Mucosa of descending colon (tissue), 3 donors: Measurements from ENCODE around the gene AP5B1. TPM values are rescaled to one million over a fixed set of nuclear protein-coding genes. Genes with fewer than 3 reads are reported as not detected.
A peak's percentile ranks its signal among the peaks of the same experiment; 100 is the strongest.

Experiments
- ATAC-seq: fragments of 200-7000 bp; cut with Tn5 transposase; one replicate; pipeline ENCODE4 v1.9.1; 2020; ENCODE audit warnings: mild to moderate bottlenecking, moderate library complexity
- DNase-seq, 3 donors: peaks; one replicate each; pipeline ENCODE4 v3.0.0-alpha.2; 2020
- H3K36me3 ChIP-seq: fragments of 200-600 bp; one replicate; pipeline ENCODE4 v1.8.0; 2021; ENCODE audit warnings: low read depth, mild to moderate bottlenecking
- H3K4me1 ChIP-seq: fragments of 200-600 bp; one replicate; pipeline ENCODE4 v1.8.0; 2021; ENCODE audit warnings: low read depth, mild to moderate bottlenecking
- H3K4me3 ChIP-seq: fragments of 200-600 bp; one replicate; pipeline ENCODE4 v1.8.0; 2021; ENCODE audit warnings: mild to moderate bottlenecking
- H3K9me3 ChIP-seq: fragments of 200-600 bp; one replicate; pipeline ENCODE4 v1.8.0; 2021; ENCODE audit warnings: mild to moderate bottlenecking
- intact Hi-C, 2 donors: fragments of 100-400 bp; cut with DNase I in 1 of 2; cut with micrococcal nuclease in 1 of 2; formaldehyde crosslinking; loops; one replicate each; pipeline versions ENCODE4 v1.11.0 to v1.11.1; 2022; cut with DNase I, micrococcal nuclease
- total RNA-seq, 3 donors: library from RNA; stranded (reverse); fragmentation: NEBNext Ultra II Directional in 2 of 3; extraction: Animal tissue kit (Norgen Biotek cat#: 25700) in 2 of 3; gene quantifications; one replicate each; pipeline versions ENCODE4 v1.2.1 to v1.2.4, GENCODE V29; 2021 to 2023
- TF ChIP-seq, protein P1 (sequence below): fragments of 200-600 bp; IDR thresholded peaks from one replicate; pipeline ENCODE4 v1.8.0; 2022; ENCODE audit warnings: antibody characterized with exemption, mild to moderate bottlenecking
- donor health status: DM: no; HTN: no; CAD: no; lungs with moderate emphysema.
- donor health status: DM: no; HTN: no; CAD: no.
- donor health status: DM: no; HTN: yes; CAD: no.

The AP5B1 gene
- total RNA-seq, 3 donors from 2014 or later = 21.2 to 21.8 (median 21.3) TPM

DNA sequence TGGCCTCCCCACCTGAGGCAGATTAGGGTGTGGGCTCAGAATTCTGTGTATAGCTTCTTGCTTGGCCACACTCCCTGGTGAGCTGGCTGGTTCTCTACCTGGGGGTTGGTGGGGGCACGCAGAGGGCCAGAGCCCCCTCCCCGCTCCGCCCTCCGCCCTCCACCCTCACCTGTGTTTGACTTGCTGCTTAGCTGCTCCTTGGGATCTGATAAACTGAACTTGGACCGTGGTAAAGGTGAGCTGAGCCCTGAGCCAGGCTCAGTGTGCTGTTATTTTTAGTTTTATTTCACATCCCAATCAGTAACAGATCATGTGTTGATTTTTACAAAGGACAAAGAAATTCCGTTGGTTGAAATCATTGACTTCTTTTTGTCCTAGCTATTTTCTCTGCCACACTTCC is 8.0 kb upstream of the AP5B1 start:
- H3K4me1 ChIP-seq = peaks cover 47% of the 10 kb centered on the region
- H3K36me3 ChIP-seq = no peaks in the 10 kb centered on the region
- ATAC-seq = no peak
- TF ChIP-seq, protein P1, sequence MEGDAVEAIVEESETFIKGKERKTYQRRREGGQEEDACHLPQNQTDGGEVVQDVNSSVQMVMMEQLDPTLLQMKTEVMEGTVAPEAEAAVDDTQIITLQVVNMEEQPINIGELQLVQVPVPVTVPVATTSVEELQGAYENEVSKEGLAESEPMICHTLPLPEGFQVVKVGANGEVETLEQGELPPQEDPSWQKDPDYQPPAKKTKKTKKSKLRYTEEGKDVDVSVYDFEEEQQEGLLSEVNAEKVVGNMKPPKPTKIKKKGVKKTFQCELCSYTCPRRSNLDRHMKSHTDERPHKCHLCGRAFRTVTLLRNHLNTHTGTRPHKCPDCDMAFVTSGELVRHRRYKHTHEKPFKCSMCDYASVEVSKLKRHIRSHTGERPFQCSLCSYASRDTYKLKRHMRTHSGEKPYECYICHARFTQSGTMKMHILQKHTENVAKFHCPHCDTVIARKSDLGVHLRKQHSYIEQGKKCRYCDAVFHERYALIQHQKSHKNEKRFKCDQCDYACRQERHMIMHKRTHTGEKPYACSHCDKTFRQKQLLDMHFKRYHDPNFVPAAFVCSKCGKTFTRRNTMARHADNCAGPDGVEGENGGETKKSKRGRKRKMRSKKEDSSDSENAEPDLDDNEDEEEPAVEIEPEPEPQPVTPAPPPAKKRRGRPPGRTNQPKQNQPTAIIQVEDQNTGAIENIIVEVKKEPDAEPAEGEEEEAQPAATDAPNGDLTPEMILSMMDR = no peak
- H3K9me3 ChIP-seq = no peaks in the 10 kb centered on the region
- H3K4me3 ChIP-seq = no peak overlapping the region
- DNase-seq = peak in 2 of 3 donors; percentile 35 to 57
- intact Hi-C loops = no loop called here

- intact Hi-C loops = no loop called here
- ATAC-seq (peak; percentile 58), DNase-seq (peak; percentile 87 to 97 (median 91))
- TF ChIP-seq, protein P1 = no peak
- peak overlapping the region; percentile 64 for H3K4me3 ChIP-seq
- H3K36me3 ChIP-seq = no peaks in the 10 kb centered on the region
- no peaks in the 10 kb centered on the region for H3K9me3 ChIP-seq
- H3K4me1 ChIP-seq = peaks cover 39% of the 10 kb centered on the region
Measured at GRCh38 chr11:65787649-65788622, 7.2 kb upstream of the AP5B1 start.

DNA sequence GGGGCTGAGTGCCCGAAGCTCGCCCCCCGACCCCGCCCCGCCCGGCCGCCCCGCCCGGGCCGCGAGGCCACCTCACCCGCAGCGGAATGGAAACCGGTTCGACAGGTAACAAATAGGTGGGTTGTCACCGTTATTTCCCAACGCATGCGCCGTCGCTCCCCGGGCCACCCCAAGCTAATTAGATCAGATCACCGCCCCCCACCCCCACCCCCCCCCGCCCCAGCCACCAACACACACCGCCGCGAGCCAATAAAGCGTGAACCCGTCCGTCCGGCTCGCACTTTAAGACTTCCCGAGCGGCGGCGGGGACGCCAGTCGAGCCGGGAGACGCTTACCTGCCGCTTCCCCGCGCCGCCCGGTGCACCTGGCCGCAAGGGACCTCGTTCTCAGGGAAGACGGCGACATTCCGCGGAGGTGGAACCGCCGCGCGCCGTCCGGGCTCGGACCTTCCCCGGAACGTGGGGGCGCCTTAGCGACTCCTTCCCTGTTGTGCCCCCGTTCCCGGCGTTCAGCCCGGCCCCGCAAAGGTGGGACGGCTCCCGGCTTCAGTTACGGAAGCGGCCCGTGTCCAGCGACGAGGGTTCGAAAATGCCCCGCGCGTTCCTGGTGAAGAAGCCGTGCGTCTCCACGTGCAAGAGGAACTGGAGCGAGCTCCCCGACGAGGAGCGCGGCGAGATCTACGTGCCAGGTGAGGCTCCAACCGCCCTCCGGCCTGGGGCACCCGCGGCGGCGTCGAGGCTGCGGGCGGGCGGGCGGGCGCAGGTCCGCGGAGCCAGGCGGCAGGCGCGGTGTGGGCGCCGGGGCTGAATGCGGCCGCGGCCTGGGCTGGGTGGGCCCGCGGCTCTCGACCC is 6.2 kb upstream of the AP5B1 start, which contains the start of gene OVOL1:
Gene OVOL1, plus strand, starts transcription at position 278 of the 851 bp plus-strand sequence. Its CDS starts 311 bp downstream, at position 589.
- Histone ChIP-seq H3K4me1 (peaks cover 30% of the 10 kb centered on the region), H3K9me3 (no peaks in the 10 kb centered on the region), H3K36me3 (no peaks in the 10 kb centered on the region), H3K4me3 (peak within 1 kb of the TSS; percentile 64)
- DNase-seq (peak; percentile 90 to 91 (median 90)), ATAC-seq (peak; percentile 55)
- intact Hi-C loops = no loop called here
- TF ChIP-seq, protein P1 = no peak

- intact Hi-C loops = no loop called here
- Histone ChIP-seq H3K4me1 (peaks cover 27% of the 10 kb centered on the region), H3K9me3 (no peaks in the 10 kb centered on the region), H3K36me3 (no peaks in the 10 kb centered on the region), H3K4me3 (no peak overlapping the region)
- TF ChIP-seq, protein P1 = no peak
- peak; percentile 24 for ATAC-seq
- DNase-seq = peak in 1 of 3 donors; percentile 48
Measured at GRCh38 chr11:65786008-65786785, 5.4 kb upstream of the AP5B1 start.
